ENCODE data around the gene DYDC1. TPM values are rescaled to one million over a fixed set of nuclear protein-coding genes. Genes with fewer than 3 reads are reported as not detected.
A peak's percentile ranks its signal among the peaks of the same experiment; 100 is the strongest.
"Not testable (repeated sequence)": the region's sequence is repeated elsewhere in the genome, so short reads cannot be mapped to it uniquely, and the experiment has no call there.

The DYDC1 gene
- total RNA-seq, 1 experiment from 2014 or later: not detected

GRCh38 chr10:80318742-80319141 is 37.8 kb downstream of the DYDC1 start:
- Histone ChIP-seq H3K9me3 (ENCODE audit: low read length) (no peaks in the 10 kb centered on the region), H3K9ac (ENCODE audit: low read length) (no peak overlapping the region), H4K20me1 (ENCODE audit: insufficient read depth, low read depth, low read length) (no peaks in the 10 kb centered on the region), H3K4me2 (ENCODE audit: low read depth, low read length, poor library complexity, severe bottlenecking) (no peak overlapping the region), H3K4me3 (ENCODE audit: low read length) (no peak overlapping the region), H3K79me2 (ENCODE audit: low read length) (no peaks in the 10 kb centered on the region), H3K27me3 (ENCODE audit: low read length) (no peaks in the 10 kb centered on the region), H3K36me3 (ENCODE audit: insufficient read depth, low read length) (no peaks in the 10 kb centered on the region), H3K4me1 (ENCODE audit: low read length) (no peaks in the 10 kb centered on the region), H2AFZ (ENCODE audit: low read length) (no peak overlapping the region), H3K9me2 (replicated peaks; ENCODE audit: insufficient read depth, low read length) (no peaks in the 10 kb centered on the region), H3K27ac (ENCODE audit: low read length) (no peak overlapping the region)
- no peak for DNase-seq

DNA sequence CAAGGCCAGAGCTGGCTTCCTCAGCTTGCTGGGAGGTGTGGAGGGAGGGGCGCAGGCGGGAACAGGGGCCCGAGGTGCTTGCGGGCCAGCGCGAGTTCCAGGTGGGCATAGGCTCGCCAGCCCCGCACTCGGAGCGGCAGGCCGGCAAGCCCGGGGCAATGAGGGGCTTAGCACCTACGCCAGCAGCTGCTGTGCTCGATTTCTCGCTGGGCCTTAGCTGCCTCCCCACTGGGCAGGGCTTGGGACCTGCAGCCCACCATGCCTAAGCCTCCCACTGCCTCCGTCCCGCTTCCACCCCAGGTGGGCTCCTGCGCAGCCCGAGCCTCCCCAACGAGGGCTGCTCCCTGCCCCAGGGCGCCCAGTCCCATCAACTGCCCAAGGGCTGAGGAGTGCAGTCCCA is 41.2 kb downstream of the DYDC1 start:
- Histone ChIP-seq H3K4me3 (ENCODE audit: low read length) (no peak overlapping the region), H3K4me2 (ENCODE audit: low read depth, low read length, poor library complexity, severe bottlenecking) (no peak overlapping the region), H2AFZ (ENCODE audit: low read length) (no peak overlapping the region), H3K9me3 (ENCODE audit: low read length) (no peaks in the 10 kb centered on the region), H3K27me3 (ENCODE audit: low read length) (no peaks in the 10 kb centered on the region), H3K36me3 (ENCODE audit: insufficient read depth, low read length) (no peaks in the 10 kb centered on the region), H4K20me1 (ENCODE audit: insufficient read depth, low read depth, low read length) (no peaks in the 10 kb centered on the region), H3K27ac (ENCODE audit: low read length) (no peak overlapping the region), H3K79me2 (ENCODE audit: low read length) (no peaks in the 10 kb centered on the region), H3K4me1 (ENCODE audit: low read length) (peaks cover 10% of the 10 kb centered on the region), H3K9ac (ENCODE audit: low read length) (no peak overlapping the region), H3K9me2 (replicated peaks; ENCODE audit: insufficient read depth, low read length) (no peaks in the 10 kb centered on the region)
- DNase-seq: no peak

DNA sequence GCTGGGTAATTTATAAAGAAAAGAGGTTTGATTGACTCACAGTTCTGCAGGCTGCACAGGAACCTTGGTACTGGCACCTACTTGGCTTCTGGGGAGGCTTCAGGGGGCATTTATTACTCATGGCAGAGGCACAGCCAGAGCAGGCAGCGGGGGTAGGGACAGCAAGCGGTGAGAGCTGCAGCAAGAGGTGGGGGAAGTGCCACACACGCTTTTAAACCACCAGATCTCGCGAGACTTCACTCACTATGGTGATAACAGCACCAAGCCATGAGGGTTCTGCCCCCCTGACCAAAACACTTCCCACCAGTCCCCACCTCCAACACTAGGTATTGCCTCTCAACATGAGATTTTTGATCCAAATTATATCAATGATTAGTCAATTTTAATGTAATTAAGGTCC is 43.0 kb downstream of the DYDC1 start:
- Histone ChIP-seq H3K36me3 (ENCODE audit: insufficient read depth, low read length) (no peaks in the 10 kb centered on the region), H3K9me3 (ENCODE audit: low read length) (no peaks in the 10 kb centered on the region)

DNA sequence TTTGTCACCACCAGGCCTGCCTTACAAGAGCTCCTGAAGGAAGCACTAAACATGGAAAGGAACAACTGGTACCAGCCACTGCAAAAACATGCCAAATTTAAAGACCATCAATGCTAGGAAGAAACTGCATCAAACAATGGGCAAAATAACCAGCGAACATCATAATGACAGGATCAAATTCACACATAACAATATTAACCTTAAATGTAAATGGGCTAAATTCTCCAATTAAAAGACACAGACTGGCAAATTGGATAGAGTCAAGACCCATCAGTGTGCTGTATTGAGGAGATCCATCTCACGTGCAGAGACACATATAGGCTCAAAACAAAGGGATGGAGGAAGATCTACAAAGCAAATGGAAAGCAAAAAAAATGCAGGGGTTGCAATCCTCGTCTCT is 50.6 kb downstream of the DYDC1 start:
- not testable (repeated sequence) for H3K27ac ChIP-seq (ENCODE audit: low read length); H3K4me3 ChIP-seq (ENCODE audit: low read length); H3K27me3 ChIP-seq (ENCODE audit: low read length); H3K4me1 ChIP-seq (ENCODE audit: low read length); H3K36me3 ChIP-seq (ENCODE audit: insufficient read depth, low read length); H4K20me1 ChIP-seq (ENCODE audit: insufficient read depth, low read depth, low read length); DNase-seq; H3K79me2 ChIP-seq (ENCODE audit: low read length); H3K9me3 ChIP-seq (ENCODE audit: low read length); H3K9me2 ChIP-seq (replicated peaks; ENCODE audit: insufficient read depth, low read length); H2AFZ ChIP-seq (ENCODE audit: low read length); H3K4me2 ChIP-seq (ENCODE audit: low read depth, low read length, poor library complexity, severe bottlenecking); H3K9ac ChIP-seq (ENCODE audit: low read length)

More for the DNA sequence above, 43.0 kb downstream of the DYDC1 start:
- Histone ChIP-seq H3K4me2 (ENCODE audit: low read depth, low read length, poor library complexity, severe bottlenecking) (no peak overlapping the region), H2AFZ (ENCODE audit: low read length) (no peak overlapping the region), H3K4me3 (ENCODE audit: low read length) (no peak overlapping the region), H3K9ac (ENCODE audit: low read length) (no peak overlapping the region), H4K20me1 (ENCODE audit: insufficient read depth, low read depth, low read length) (no peaks in the 10 kb centered on the region), H3K27ac (ENCODE audit: low read length) (no peak overlapping the region), H3K4me1 (ENCODE audit: low read length) (peaks cover 10% of the 10 kb centered on the region), H3K27me3 (ENCODE audit: low read length) (no peaks in the 10 kb centered on the region), H3K9me2 (replicated peaks; ENCODE audit: insufficient read depth, low read length) (no peaks in the 10 kb centered on the region), H3K79me2 (ENCODE audit: low read length) (no peaks in the 10 kb centered on the region)
- no peak for DNase-seq

GRCh38 chr10:80296942-80297341 is 59.6 kb downstream of the DYDC1 start:
- H3K36me3 ChIP-seq (ENCODE audit: insufficient read depth, low read length): no peaks in the 10 kb centered on the region
- no peaks in the 10 kb centered on the region for H4K20me1 ChIP-seq (ENCODE audit: insufficient read depth, low read depth, low read length)
- H3K9ac ChIP-seq (ENCODE audit: low read length): no peak overlapping the region
- no peak overlapping the region for H3K4me3 ChIP-seq (ENCODE audit: low read length)
- H2AFZ ChIP-seq (ENCODE audit: low read length): no peak overlapping the region
- no peaks in the 10 kb centered on the region for H3K27me3 ChIP-seq (ENCODE audit: low read length)
- H3K79me2 ChIP-seq (ENCODE audit: low read length): no peaks in the 10 kb centered on the region
- no peak overlapping the region for H3K27ac ChIP-seq (ENCODE audit: low read length)
- peak; percentile 4 for DNase-seq
- no peak overlapping the region for H3K4me2 ChIP-seq (ENCODE audit: low read depth, low read length, poor library complexity, severe bottlenecking)
- peaks cover 7% of the 10 kb centered on the region; the same call in 1 of the 2 replicates for H3K9me3 ChIP-seq (ENCODE audit: low read length)
- no peaks in the 10 kb centered on the region for H3K4me1 ChIP-seq (ENCODE audit: low read length)
- H3K9me2 ChIP-seq (replicated peaks; ENCODE audit: insufficient read depth, low read length): no peaks in the 10 kb centered on the region; the same call in 1 of the 2 replicates

GRCh38 chr10:80292607-80293239 is 63.8 kb downstream of the DYDC1 start:
- Histone ChIP-seq H3K9me2 (replicated peaks; ENCODE audit: insufficient read depth, low read length) (no peaks in the 10 kb centered on the region), H3K4me1 (ENCODE audit: low read length) (peaks cover 11% of the 10 kb centered on the region), H3K27me3 (ENCODE audit: low read length) (no peaks in the 10 kb centered on the region), H4K20me1 (ENCODE audit: insufficient read depth, low read depth, low read length) (no peaks in the 10 kb centered on the region), H3K79me2 (ENCODE audit: low read length) (no peaks in the 10 kb centered on the region), H3K9ac (ENCODE audit: low read length) (no peak overlapping the region), H3K4me2 (ENCODE audit: low read depth, low read length, poor library complexity, severe bottlenecking) (no peak overlapping the region), H3K27ac (ENCODE audit: low read length) (no peak overlapping the region), H2AFZ (ENCODE audit: low read length) (no peak overlapping the region), H3K4me3 (ENCODE audit: low read length) (no peak overlapping the region), H3K9me3 (ENCODE audit: low read length) (no peaks in the 10 kb centered on the region), H3K36me3 (ENCODE audit: insufficient read depth, low read length) (no peaks in the 10 kb centered on the region)
- DNase-seq: no peak

DNA sequence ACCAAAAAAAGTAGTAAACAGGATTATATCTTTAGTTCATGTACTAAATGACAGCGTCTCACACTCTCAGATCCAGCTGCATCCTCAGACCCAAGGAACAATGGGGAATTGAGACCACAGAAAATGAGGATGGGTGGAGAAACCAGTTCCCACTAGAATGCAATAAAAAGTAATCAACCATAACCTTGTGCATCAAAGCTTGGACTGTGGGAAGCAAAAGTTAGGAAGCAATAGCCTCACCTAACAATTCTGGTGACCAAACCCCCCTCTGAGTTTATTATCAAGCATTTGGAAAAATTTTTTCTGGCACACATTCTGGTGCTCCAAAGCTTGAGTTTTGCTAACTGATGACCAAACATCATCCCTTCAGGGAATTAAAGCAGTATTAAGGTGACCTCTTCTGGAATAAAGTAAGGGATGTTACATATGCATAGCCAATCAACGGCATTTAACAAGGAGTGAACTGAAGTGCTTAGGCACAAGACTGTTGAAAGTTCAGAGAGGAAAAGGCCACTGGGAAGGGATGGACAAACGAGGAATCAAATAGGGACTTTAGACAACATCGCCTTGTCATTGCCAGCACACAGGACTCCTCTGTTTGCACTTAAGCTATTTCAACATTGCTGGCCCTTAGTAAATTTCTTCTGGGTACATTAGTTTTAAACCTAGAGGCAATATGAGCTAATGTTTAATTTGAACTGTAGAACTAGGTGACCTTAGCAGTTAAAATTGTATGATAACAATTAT is 65.9 kb downstream of the DYDC1 start:
- Histone ChIP-seq H3K4me1 (ENCODE audit: low read length) (peaks cover 16% of the 10 kb centered on the region), H3K27me3 (ENCODE audit: low read length) (no peaks in the 10 kb centered on the region), H3K36me3 (ENCODE audit: insufficient read depth, low read length) (no peaks in the 10 kb centered on the region)

DNA sequence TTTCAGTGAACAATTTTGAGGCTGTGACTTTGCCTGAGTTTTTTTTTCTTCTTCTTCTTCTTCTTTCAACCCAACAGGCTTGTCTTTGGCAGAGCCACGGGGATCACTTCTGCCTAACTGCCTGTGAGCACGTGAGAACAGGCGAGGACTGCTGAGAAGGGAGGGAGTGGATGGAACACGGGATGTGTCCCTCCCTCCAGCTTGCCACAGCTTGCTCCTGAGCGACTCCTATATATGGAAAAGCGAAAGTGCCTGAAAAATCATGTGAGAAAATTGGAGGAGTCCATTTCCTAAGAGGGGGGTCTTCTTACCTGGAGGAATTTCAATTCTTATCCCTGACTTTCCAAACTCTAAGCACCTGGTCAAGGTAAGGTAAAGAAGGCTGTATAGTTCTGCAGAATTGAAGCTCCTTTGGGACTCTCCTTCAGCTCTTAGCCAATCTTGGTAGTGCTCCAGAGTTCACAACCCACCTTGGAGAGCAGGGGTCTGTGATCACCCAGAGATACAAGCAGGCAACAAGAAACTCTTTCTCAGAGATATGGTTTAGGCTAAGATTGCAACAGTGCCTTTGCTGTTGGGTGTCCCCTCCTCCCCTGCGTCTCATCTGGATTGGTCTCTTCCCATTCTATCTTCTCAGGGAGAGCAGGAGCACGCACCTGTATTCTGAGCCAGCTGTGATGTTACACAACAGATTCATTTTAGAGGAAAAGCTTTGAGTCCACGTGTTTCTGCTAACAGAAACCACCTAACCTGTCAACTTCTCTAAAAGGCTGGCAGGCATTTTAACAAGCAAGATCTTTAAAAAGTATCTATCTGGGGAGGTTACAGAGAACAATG is 66.9 kb downstream of the DYDC1 start, which contains the start of gene MAT1A:
Gene MAT1A, minus strand, starts transcription at position 208 of the 837 bp plus-strand sequence. CDS start 235 bp downstream, outside the sequence.
- H3K9ac ChIP-seq (ENCODE audit: low read length): no peak within 1 kb of the TSS
- H3K27ac ChIP-seq (ENCODE audit: low read length): no peak within 1 kb of the TSS
- H3K4me1 ChIP-seq (ENCODE audit: low read length): peaks cover 16% of the 10 kb centered on the region
- H3K4me3 ChIP-seq (ENCODE audit: low read length): no peak within 1 kb of the TSS
- H3K9me3 ChIP-seq (ENCODE audit: low read length): no peaks in the 10 kb centered on the region
- no peaks in the 10 kb centered on the region for H4K20me1 ChIP-seq (ENCODE audit: insufficient read depth, low read depth, low read length)
- H3K4me2 ChIP-seq (ENCODE audit: low read depth, low read length, poor library complexity, severe bottlenecking): peak within 1 kb of the TSS; percentile 16
- no peak within 1 kb of the TSS for H2AFZ ChIP-seq (ENCODE audit: low read length)
- H3K79me2 ChIP-seq (ENCODE audit: low read length): no peaks in the 10 kb centered on the region
- H3K36me3 ChIP-seq (ENCODE audit: insufficient read depth, low read length): no peaks in the 10 kb centered on the region
- no peaks in the 10 kb centered on the region for H3K27me3 ChIP-seq (ENCODE audit: low read length)
- no peak for DNase-seq
- no peaks in the 10 kb centered on the region for H3K9me2 ChIP-seq (replicated peaks; ENCODE audit: insufficient read depth, low read length)

More for the DNA sequence above, 65.9 kb downstream of the DYDC1 start:
- H3K4me2 ChIP-seq (ENCODE audit: low read depth, low read length, poor library complexity, severe bottlenecking): no peak overlapping the region
- H4K20me1 ChIP-seq (ENCODE audit: insufficient read depth, low read depth, low read length): no peaks in the 10 kb centered on the region
- no peak overlapping the region for H3K27ac ChIP-seq (ENCODE audit: low read length)
- no peak overlapping the region for H2AFZ ChIP-seq (ENCODE audit: low read length)
- no peaks in the 10 kb centered on the region for H3K9me2 ChIP-seq (replicated peaks; ENCODE audit: insufficient read depth, low read length)
- no peaks in the 10 kb centered on the region for H3K79me2 ChIP-seq (ENCODE audit: low read length)
- no peak overlapping the region for H3K4me3 ChIP-seq (ENCODE audit: low read length)
- H3K9me3 ChIP-seq (ENCODE audit: low read length): no peaks in the 10 kb centered on the region
- no peak for DNase-seq
- no peak overlapping the region for H3K9ac ChIP-seq (ENCODE audit: low read length)

Data from Karpas-422 (cell line).